ENCODE measurements around the gene LRP2.
"Not testable (repeated sequence)": the region's sequence is repeated elsewhere in the genome, so short reads cannot be mapped to it uniquely, and the experiment has no call there.

The LRP2 gene

DNA sequence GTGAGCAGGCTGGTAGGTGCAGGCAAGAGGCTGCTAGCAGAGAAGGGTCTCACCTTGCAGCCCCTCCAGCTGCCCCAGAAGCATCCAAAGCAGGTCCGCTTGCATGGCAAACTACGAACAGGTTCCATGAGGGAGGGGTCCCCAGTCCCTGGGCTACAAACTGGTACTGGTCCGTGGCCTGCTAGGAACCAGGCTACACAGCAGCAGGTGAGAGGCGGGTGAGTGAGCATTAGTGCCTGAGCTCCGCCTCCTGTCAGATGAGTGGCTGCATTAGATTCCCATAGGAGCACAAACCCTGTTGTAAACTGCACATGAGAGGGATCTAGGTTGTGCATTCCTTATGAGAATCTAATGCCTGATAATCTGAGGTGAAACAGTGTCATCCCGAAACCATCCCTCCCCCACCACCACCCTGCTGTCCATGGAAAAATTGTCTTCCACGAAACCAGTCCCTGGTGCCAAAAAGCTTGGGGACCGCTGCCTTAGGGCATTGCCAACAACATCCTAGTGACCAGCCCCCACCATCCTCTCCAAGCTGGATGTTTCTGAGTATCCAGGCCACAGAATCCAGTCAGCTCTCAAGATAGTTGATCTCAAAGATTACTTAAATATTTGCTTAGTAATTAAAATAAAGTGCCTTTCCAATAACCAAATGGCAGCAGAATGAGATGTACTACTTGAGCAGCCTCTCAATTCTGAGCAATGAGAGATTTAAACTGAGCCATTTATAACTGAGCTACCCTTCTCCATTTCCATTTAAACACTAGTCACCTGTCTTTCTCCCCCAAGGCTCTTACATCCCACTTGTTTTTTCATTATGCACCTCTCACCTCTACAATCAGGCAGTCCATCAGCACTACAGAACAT lies 32.4 kb downstream of the LRP2 start:
- DNase-seq (ENCODE audit: insufficient read length, low spot score) (no peak), FAIRE-seq (no peak)
- TF ChIP-seq POLR2A (IDR thresholded peaks at IDR 0.05; ENCODE audit: low read depth, low read length) = no peak
- TF ChIP-seq POLR2AphosphoS5 (IDR thresholded peaks at IDR 0.05; ENCODE audit: low read depth, low read length) = no peak
- TF ChIP-seq TAF1 (IDR thresholded peaks at IDR 0.05; ENCODE audit: low read depth, low read length) = no peak
- TF ChIP-seq PAX5 (IDR thresholded peaks at IDR 0.05; ENCODE audit: insufficient read depth, low read length, severe bottlenecking) = no peak
- no peak for TF ChIP-seq SPI1 (IDR thresholded peaks at IDR 0.05; ENCODE audit: low read depth, low read length)
- no peak for TF ChIP-seq POU2F2 (IDR thresholded peaks at IDR 0.05; ENCODE audit: low read depth, low read length)

DNA sequence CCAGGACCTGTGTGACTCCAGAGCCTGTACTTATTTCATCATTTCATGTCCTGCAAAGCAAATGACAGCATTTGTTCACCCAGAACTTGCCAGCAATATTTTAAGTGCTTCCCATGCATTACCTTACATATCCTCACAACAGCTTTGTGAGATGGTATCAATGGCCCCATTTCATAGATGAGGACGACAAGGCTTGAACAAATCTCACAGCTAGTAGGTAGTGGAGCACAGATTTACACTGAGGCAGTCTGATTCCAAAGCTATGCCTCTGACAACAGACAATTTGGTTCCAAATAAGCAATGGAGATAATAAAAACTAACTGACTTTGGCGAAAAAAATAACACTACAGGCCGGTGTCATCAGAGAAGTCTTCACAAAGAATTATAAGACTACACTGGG lies 33.5 kb downstream of the LRP2 start:
- TF ChIP-seq PAX5 (IDR thresholded peaks at IDR 0.05; ENCODE audit: insufficient read depth, low read length, severe bottlenecking) (no peak), POLR2A (IDR thresholded peaks at IDR 0.05; ENCODE audit: low read depth, low read length) (no peak), TAF1 (IDR thresholded peaks at IDR 0.05; ENCODE audit: low read depth, low read length) (no peak), SPI1 (IDR thresholded peaks at IDR 0.05; ENCODE audit: low read depth, low read length) (no peak), POLR2AphosphoS5 (IDR thresholded peaks at IDR 0.05; ENCODE audit: low read depth, low read length) (no peak), POU2F2 (IDR thresholded peaks at IDR 0.05; ENCODE audit: low read depth, low read length) (no peak)
- FAIRE-seq (no peak), DNase-seq (ENCODE audit: insufficient read length, low spot score) (no peak)

DNA sequence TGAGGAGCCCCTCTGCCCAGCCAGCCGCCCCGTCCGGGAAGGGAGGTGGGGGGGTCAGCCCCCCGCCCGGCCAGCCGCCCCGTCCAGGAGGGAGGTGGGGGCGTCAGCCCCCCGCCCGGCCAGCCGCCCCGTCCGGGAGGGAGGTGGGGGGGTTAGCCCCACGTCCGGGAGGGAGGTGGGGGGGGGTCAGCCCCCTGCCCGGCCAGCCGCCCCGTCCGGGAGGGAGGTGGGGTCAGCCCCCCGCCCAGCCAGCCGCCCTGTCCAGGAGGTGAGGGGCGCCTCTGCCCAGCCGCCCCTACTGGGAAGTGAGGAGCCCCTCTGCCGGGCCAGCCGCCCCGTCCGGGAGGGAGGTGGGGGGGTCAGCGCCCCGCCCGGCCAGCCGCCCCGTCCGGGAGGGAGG lies 34.5 kb downstream of the LRP2 start:
- not testable (repeated sequence) for DNase-seq (ENCODE audit: insufficient read length, low spot score); FAIRE-seq

DNA sequence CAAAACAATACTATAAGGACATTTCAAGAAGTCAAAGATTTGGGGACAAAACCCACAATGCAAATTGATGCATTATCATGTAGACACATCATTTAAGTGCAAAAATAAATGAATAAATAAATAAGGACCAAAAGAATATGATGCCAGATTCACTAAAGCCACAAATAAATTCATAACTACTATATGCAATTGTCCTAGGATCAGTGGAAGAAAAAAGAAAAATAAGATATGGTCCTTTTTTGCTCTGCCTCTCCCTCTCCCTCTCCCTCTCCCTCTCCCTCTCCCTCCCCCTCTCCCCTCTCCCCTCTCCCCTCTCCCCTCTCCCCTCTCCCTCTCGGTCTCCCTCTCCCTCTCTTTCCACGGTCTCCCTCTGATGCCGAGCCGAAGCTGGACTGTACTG lies 36.4 kb downstream of the LRP2 start:
- FAIRE-seq = not testable (repeated sequence)

DNA sequence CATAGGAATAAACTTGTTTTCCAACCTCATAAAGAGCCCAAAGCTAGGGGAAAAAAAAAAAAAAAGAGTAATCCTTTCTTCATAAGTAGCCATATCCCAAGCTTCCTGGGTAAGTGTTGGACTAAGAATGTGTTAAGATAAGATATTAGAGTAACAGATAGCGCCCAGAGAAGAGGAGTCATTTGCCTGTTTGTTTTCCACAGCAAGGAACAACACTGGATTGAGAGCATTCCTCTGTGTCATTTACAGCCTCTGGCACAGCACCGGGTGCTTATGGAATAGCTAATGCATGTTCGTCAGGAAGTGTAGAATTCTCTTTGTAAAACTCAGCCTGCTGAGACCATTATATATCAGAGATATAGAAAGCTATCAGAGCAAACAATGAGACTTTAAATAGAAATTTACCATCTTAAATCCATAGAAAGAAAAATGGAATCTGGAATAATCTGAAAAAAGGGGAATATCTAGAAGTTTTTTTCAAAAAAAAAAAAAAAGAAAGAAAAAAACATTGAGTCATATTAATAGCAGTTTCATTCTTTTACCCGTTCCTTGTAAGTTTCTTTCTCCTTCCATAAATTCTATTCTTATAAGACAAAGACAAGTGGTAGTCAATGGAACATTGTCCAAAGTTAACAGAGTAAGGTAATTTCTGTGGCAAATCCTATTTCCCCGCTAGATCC lies 37.6 kb downstream of the LRP2 start:
- TF ChIP-seq POLR2A (IDR thresholded peaks at IDR 0.05; ENCODE audit: low read depth, low read length) = no peak
- no peak for TF ChIP-seq SPI1 (IDR thresholded peaks at IDR 0.05; ENCODE audit: low read depth, low read length)
- no peak for FAIRE-seq

More for the DNA sequence above, 36.4 kb downstream of the LRP2 start:
- not testable (repeated sequence) for DNase-seq (ENCODE audit: insufficient read length, low spot score)

DNA sequence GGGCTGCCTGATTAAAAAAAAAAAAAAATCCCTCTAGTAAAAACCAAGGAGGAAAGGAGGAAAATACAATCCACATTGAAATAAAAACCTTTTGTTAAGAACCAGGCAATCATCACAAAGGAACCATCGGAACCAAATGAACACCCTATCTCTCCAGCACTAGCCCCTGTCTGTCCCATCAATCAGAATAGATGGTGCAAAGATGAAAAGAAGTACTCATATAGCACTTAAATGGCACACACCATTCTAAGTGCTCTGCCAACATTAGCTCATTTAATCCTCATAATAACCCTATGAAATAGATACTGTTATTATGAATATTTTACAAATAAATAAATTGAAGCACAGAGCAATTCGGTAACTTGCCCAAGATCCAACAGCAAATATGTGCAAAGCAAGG lies 38.5 kb downstream of the LRP2 start:
- TF ChIP-seq TAF1 (IDR thresholded peaks at IDR 0.05; ENCODE audit: low read depth, low read length) (no peak), POLR2A (IDR thresholded peaks at IDR 0.05; ENCODE audit: low read depth, low read length) (no peak), POU2F2 (IDR thresholded peaks at IDR 0.05; ENCODE audit: low read depth, low read length) (no peak), POLR2AphosphoS5 (IDR thresholded peaks at IDR 0.05; ENCODE audit: low read depth, low read length) (no peak), PAX5 (IDR thresholded peaks at IDR 0.05; ENCODE audit: insufficient read depth, low read length, severe bottlenecking) (no peak), SPI1 (IDR thresholded peaks at IDR 0.05; ENCODE audit: low read depth, low read length) (no peak)
- no peak for FAIRE-seq
- DNase-seq (ENCODE audit: insufficient read length, low spot score) = no peak

More for the DNA sequence above, 37.6 kb downstream of the LRP2 start:
- DNase-seq (ENCODE audit: insufficient read length, low spot score) = no peak

DNA sequence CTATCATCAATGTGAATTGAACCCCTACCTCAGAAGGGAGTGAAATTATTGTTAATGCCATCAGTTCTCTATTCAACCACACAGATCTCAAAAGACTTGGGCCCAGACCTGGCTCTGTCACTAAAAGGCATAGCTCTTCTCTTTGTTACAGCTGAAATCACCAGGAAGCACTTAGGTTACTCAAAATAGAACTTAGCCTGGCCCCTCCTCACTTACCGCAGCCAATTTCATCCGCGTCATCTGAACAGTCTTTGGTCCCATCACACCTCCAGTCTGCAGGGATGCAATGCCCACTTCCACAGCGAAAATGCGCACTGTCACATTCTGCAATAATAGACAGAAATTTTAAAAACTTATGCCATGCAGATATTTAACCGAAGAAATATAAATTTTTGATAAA lies 41.8 kb downstream of the LRP2 start:
- no peak for DNase-seq (ENCODE audit: insufficient read length, low spot score)
- FAIRE-seq = no peak
- no peak for TF ChIP-seq POLR2A (IDR thresholded peaks at IDR 0.05; ENCODE audit: low read depth, low read length)

DNA sequence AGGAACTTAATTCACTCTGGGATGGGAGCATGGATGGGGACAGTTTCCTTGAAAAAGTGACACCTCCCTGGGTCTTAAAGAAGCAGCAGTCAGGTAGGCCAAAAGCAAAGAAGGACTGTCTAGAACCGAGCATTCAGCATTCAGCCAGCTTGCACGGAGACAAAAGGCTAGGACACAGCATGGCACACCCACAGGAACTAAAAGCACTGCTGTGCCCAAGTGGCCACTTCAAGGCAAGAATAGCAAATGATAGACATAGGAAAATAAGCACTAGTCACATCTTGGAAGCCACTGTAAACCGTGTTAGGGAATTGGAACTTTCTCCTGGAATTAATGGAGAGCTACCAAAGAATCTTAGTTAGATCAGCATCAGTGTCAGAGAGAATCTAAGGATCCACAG lies 47.0 kb downstream of the LRP2 start:
- FAIRE-seq (no peak), DNase-seq (ENCODE audit: insufficient read length, low spot score) (no peak)
- TF ChIP-seq POLR2AphosphoS5 (IDR thresholded peaks at IDR 0.05; ENCODE audit: low read depth, low read length) (no peak), SPI1 (IDR thresholded peaks at IDR 0.05; ENCODE audit: low read depth, low read length) (no peak), PAX5 (IDR thresholded peaks at IDR 0.05; ENCODE audit: insufficient read depth, low read length, severe bottlenecking) (no peak), POLR2A (IDR thresholded peaks at IDR 0.05; ENCODE audit: low read depth, low read length) (no peak), POU2F2 (IDR thresholded peaks at IDR 0.05; ENCODE audit: low read depth, low read length) (no peak), TAF1 (IDR thresholded peaks at IDR 0.05; ENCODE audit: low read depth, low read length) (no peak)

DNA sequence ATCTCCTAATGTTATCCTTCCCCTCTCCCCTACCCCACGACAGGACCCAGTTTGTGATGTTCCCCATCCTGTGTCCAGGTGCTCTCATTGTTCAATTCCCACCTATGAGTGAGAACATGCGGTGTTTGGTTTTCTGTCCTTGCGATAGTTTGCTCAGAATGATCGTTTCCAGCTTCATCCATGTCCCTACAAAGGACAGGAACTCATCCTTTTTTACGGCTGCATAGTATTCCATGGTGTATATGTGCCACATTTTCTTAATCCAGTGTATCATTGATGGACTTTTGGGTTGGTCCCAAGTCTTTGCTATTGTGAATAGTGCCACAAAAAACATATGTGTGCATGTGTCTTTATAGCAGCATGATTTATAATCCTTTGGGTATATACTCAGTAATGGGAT lies 54.0 kb downstream of the LRP2 start:
- DNase-seq (ENCODE audit: insufficient read length, low spot score); FAIRE-seq: not testable (repeated sequence)

DNA sequence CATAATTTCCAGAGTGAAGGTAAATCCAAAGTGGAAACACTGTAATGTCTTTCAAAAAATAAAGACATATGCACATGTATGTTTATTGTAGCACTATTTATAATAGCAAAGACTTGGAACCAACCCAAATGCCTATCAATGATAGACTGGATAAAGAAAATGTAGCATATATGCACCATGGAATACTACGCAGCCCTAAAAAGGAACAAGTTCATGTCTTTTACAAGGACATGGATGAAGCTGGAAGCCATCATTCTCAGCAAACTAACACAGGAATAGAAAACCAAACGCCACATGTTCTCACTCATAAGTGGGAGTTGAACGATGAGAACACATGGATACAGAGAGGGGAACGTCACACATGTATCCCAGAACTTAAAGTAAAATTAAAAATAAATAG lies 57.6 kb downstream of the LRP2 start:
- DNase-seq (ENCODE audit: insufficient read length, low spot score); FAIRE-seq: not testable (repeated sequence)

DNA sequence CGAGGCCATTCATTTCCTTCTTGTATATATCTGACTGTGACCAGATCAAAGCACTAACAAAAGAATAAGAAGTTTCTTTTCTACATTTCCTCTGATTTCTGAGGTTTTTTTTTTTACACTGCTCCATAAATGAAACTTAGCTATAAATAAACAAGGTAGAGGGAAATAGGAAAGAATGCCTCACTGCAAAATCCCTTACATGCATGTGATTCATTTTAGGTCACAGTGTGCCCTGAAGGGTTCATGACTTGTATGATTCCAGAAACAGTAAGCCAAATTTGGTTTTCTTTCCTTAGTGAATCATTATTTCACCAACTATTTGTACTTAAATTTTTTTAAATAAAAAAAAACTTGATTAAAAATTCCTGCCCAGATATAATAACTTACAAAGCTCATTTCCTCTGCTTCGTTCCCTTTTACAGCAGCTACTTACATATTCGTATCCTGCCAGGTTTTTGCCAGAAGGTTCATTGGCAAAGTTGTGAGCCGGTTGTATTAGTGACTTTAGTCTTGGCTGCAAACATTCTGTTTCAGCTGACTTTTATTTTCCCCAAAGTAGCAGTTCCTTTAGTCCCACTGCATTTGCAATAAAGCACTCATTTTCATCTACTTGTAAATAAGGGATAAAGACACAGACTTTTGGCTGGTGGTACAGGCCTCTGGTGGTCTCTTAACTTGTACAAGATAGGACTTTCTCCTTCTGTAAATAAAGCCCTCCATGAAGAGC lies 58.6 kb downstream of the LRP2 start:
- FAIRE-seq = no peak
- DNase-seq (ENCODE audit: insufficient read length, low spot score) = no peak
- no peak for TF ChIP-seq SPI1 (IDR thresholded peaks at IDR 0.05; ENCODE audit: low read depth, low read length)
- TF ChIP-seq PAX5 (IDR thresholded peaks at IDR 0.05; ENCODE audit: insufficient read depth, low read length, severe bottlenecking) = no peak
- TF ChIP-seq POLR2AphosphoS5 (IDR thresholded peaks at IDR 0.05; ENCODE audit: low read depth, low read length) = no peak
- TF ChIP-seq POU2F2 (IDR thresholded peaks at IDR 0.05; ENCODE audit: low read depth, low read length) = no peak
